ENCODE results near the gene ATXN2L. TPM values are rescaled to one million over a fixed set of nuclear protein-coding genes. Genes with fewer than 3 reads are reported as not detected.

The ATXN2L gene
- total RNA-seq, 4 donors from 2014 or later = 50.5 to 77.4 (median 54.1) TPM

DNA sequence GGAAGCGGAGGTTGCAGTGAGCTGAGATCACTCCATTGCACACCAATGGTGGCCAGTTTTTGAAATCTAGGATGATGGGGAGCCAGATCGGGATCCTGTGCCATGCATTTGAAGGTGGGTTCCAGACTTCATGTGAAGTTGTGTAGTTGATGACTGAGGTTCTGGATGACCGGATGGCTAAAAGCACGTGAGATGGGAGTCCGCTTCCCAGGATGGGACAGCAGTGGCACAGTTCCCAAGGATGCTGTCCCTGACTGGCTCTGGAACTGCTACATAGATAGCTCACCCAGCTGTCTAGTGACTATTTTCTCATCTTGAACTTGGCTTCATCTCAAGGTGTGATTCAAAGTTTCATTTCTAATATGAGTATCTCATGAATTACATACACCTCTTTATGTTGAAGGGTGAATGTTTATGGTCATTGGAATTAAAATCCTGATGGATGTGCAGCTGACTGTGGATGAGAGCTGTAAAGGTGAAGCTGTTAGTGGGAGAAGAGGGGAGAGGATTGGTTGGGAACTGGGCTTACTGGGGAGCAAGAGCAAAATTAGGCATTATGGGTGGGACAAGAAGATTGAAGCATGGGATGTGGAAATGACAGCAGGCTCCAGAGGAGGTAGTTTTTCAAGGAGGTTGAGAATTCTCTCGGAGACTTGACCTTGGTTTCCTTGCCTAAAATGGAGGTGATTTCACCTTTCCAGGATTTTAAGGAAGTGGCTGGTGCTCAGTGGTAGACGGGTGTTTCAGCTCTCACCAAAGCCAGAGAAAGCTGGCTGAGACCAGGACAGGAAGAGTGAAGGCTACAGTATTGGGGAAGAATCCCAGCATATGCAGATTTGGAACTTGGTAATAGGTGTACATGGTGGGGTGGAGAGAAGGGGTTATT is 15.1 kb downstream of the ATXN2L start:
- TF ChIP-seq, protein P1, sequence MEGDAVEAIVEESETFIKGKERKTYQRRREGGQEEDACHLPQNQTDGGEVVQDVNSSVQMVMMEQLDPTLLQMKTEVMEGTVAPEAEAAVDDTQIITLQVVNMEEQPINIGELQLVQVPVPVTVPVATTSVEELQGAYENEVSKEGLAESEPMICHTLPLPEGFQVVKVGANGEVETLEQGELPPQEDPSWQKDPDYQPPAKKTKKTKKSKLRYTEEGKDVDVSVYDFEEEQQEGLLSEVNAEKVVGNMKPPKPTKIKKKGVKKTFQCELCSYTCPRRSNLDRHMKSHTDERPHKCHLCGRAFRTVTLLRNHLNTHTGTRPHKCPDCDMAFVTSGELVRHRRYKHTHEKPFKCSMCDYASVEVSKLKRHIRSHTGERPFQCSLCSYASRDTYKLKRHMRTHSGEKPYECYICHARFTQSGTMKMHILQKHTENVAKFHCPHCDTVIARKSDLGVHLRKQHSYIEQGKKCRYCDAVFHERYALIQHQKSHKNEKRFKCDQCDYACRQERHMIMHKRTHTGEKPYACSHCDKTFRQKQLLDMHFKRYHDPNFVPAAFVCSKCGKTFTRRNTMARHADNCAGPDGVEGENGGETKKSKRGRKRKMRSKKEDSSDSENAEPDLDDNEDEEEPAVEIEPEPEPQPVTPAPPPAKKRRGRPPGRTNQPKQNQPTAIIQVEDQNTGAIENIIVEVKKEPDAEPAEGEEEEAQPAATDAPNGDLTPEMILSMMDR (IDR thresholded peaks at IDR 0.05; ENCODE audit: low read depth) = no peak

DNA sequence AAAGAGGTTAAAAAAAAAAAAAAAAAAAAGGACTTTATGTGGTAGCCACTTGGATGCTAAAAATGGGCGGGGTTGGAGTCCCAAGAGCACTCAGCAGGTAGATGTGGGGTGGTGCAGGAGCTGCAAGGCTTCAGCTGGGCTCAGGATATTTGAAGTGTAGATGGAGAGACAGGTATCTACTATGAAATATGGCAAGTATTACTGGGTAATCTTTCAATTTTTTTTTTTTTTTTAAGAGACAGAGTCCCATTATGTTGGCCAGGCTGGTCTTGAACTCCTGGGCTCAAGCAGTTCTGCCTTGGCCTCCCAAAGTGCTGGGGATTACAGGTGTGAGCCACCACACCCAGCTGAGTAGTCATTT is 15.7 kb downstream of the ATXN2L start:
- TF ChIP-seq, protein P1 (IDR thresholded peaks at IDR 0.05; ENCODE audit: low read depth) = no peak

DNA sequence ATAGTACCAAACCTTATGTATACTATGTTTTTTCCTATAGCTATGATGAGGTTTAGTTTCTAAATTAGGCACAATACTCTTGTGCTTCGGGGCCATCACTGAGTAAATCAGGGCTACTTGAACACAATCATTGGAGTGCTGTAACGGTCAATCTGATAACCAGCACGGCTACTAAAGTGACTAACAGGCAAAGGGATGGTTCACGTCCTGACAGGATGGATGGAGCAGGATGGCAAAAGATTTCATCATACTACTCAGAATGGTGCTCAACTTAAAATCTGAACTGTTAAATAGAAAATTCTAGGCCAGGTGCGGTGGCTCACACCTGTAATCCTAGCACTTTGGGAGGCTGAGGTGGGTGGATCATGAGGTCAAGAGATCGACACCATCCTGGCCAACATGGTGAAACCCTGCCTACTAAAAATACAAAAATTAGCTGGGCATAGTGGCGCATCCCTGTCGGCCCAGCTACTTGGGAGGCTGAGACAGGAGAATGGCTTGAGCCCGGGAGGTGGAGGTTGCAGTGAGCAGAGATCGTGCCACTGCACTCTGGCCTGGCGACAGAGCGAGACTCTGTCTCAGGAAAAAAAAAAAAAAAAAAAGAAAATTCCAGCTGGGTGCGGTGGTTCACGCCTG is 16.3 kb downstream of the ATXN2L start:
- TF ChIP-seq, protein P1 (IDR thresholded peaks at IDR 0.05; ENCODE audit: low read depth) = no peak

DNA sequence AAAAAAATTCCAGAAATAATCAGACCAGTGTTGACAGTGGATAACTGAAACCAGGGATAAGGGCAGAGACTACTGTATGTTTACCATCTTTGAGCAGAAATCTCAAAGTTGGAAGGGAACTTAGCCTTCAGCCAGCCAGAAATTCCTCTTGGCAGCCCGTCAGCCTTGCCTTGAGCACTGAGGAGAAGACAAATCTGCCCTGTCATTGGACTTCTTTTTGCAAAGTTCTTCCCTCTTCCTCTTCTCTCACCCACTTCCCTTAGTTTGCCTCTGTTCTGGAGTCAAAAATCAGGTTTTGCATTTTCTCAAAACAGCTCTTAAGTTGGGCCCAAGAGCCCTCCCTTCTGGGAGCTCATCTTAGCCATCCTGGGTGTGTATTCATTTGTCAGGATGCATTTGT is 17.1 kb downstream of the ATXN2L start:
- TF ChIP-seq, protein P1 (IDR thresholded peaks at IDR 0.05; ENCODE audit: low read depth) = no peak

DNA sequence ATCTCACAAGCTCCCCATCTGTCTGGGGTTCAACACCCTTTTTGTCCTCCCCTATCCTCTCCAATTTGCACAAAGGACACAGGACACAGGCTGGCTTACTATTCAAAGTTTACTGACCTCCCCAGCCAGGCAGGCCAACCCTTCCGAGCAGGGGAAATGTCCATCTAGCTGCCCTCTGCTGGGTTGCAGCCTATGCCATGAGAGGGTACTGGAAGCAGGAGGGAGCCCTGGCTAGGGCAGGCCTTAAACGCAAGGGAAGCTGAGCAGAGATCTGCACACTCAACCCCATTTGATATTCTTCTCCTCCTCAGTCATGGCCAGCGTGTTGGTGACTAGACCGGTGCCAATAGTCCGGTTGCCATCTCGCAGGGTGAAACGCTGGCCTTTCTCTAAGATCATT is 19.9 kb downstream of the ATXN2L start:
- TF ChIP-seq, protein P1 (IDR thresholded peaks at IDR 0.05; ENCODE audit: low read depth) = no peak

DNA sequence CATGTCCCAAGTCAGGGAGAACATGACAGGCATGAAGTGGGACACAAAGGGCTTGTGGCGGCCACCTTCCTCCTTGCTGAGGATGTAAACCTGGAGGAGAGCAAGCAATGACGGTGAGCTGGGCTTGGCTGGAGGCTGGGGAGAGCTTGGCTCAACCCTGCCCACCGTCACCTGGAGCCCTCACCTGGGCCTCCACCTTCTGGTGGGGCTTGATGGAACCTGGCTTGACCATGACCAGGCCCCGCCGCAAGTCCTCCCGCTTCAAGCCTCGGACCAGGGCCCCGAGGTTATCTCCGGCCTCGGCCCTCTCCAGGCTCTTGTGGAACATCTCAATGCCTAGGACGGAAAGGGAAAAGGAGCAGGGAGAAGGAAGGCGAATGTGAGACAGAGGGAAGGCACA is 21.0 kb downstream of the ATXN2L start:
- TF ChIP-seq, protein P1 (IDR thresholded peaks at IDR 0.05; ENCODE audit: low read depth) = no peak

DNA sequence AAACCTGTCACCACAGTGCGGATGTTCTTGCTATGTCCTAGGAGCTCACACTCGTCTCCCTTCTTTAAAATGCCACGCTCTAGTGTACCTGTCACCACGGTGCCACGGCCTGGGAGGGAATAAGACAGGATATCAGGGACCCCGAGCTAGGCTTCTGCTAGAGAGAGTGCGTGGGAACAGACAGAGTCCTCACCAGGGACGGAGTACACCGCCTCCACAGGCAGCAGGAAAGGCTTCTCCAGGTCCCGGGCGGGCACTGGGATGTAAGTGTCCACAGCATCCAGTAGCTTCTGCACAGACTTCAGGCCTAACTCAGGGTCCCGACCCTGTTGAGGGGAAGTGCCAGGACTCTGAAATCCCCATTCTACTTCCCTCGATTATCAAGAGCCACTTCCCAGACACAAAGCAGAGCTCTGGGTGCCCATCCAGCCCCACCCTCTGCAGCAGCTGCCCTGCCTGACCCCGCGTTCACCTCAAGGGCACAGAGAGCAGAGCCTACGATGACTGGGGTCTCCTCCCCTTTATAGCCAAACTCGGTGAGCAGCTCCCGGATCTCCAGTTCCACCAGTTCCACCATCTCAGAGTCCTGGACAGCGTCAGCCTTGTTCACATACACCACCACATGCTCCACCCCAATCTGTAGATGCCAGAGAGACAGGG is 21.6 kb downstream of the ATXN2L start:
- TF ChIP-seq, protein P1 (IDR thresholded peaks at IDR 0.05; ENCODE audit: low read depth) = no peak
